ENCODE measurements around the gene MYO9B.
A peak's percentile ranks its signal among the peaks of the same experiment; 100 is the strongest.

MYO9B gene

DNA sequence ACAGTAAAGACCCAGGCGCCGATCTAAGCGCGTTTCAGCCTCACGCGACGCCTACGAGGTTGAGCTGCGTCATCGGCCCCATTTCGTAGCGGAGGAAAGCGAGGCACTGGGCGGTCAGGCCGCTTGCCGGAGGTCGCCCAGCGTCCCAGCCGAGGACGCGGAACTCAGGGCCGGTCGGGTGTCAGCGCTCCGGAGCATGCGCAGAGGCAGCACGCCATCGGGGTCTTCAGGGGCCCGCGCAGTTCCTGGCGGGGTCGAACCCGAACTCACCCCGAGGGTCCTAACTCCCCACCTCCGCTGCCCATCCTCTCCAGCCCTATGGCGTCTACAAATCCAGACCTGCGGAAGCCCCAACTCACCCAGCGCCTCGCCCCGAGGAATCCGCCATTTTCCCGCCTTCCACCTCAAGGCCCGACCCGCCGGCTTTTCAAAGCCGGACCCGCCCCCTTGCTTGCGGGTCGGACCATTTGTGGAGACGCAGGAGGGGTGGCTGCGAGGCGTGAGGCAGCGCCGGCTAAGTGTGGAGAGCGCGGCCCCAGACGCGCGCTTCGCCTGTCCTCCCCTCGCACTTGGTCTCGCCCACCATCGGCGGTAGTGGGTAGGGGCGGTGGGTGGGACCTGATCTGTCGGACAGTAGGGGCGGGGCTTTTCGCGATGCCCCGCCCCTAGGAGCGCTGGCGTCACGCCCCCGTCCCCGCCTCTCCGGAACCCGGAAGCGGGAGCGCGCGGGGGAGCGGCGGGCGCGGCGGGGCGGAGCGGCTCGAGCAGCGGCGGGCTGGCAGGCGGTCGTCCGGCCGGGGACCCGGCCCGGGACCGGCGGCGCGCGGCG is at the start of gene MYO9B, which contains the start of gene HAUS8:
Gene MYO9B, plus strand, starts transcription at position 743 of the 829 bp plus-strand sequence. CDS start 25,941 bp downstream, outside the sequence.
Gene HAUS8, minus strand, starts transcription at position 418 of the 829 bp plus-strand sequence. Its CDS starts 30 bp downstream, at position 388.
- Mint-ChIP-seq H3K36me3 (peaks cover 70% of the 10 kb centered on the region), H3K4me1 (peaks cover 77% of the 10 kb centered on the region)
- DNase-seq (ENCODE audit: low spot score in 2 of 2): peak; percentile 96 to 99

DNA sequence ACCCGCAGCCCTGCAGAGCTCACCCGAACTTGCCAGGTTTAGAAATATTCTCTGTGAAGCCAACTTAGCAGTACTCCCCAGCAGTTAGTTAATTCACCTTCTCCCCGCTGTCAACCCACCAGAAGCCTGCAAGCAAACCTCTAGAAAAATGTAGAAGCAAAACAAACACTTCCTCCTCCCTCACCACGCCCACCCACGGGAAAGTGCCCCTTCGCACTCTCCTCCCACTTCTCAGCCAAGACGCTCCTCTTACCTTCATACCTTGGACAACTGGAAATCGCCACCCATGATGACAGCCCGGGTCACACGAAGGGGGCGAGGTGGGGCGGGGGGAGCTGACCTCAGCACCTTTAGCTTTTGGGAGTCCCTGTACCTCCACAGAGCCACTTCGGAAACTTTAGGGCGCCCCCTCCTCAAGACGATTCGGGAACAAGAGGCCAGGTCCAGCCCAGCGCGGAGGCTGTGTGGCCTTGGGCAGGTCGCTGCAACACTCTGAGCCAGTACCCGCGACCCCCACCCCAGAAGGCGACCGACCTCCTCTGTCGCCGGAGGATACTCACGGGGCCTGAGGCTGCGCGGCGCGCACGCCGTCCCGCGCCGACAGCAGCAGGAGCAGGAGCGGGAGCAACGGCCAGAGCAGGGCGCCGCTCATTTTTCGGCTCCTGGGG is 49.5 kb upstream of the MYO9B start:
- Mint-ChIP-seq H3K36me3 (no peaks in the 10 kb centered on the region), H3K27ac (no peak overlapping the region), H3K4me3 (peak overlapping the region; percentile 33), H3K9me3 (peaks cover 3% of the 10 kb centered on the region), H3K4me1 (peaks cover 8% of the 10 kb centered on the region)
- no peak for DNase-seq (ENCODE audit: low spot score in 2 of 2)
- peak; percentile 37 for ATAC-seq

More for the DNA sequence above, at the start of gene MYO9B, which contains the start of gene HAUS8:
- H3K4me3 Mint-ChIP-seq: peak within 1 kb of the TSS; percentile 99
- peak within 1 kb of the TSS; percentile 95 for H3K27ac Mint-ChIP-seq
- ATAC-seq: peak; percentile 85
- no peaks in the 10 kb centered on the region for H3K9me3 Mint-ChIP-seq

GRCh38 chr19:17026706-17027534 is 48.7 kb upstream of the MYO9B start, which contains the start of gene CPAMD8:
TSS of gene CPAMD8 (minus strand) at chr19:17026810. CDS start at chr19:17026642, 168 bp downstream.
- H3K36me3 Mint-ChIP-seq: no peaks in the 10 kb centered on the region
- peak; percentile 9 for ATAC-seq
- H3K9me3 Mint-ChIP-seq: peaks cover 3% of the 10 kb centered on the region
- no peak within 1 kb of the TSS for H3K27ac Mint-ChIP-seq
- no peak for DNase-seq (ENCODE audit: low spot score in 2 of 2)
- peaks cover 8% of the 10 kb centered on the region for H3K4me1 Mint-ChIP-seq
- peak within 1 kb of the TSS; percentile 33 for H3K4me3 Mint-ChIP-seq

DNA sequence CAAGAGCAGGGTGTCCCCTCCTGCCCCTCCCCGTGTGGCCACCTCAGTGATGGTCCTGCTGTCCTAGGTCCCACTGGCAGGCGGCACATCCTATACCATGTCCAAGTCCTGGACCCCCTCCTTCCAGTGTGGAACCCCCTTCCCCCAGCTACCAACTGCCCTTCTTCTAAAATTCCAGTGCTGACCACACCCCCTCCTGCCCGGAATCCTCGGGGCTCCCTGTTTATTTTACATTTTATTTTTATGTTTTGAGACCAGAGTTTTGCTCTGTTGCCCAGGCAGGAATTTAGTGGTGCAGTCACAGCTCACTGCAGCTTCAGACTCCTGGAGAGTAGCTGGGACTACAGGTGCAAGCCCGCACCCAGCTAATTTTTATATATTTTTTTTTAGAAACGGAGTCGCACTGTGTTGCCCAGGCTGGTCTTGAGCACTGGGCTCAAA is 48.0 kb upstream of the MYO9B start:
- Mint-ChIP-seq H3K27ac (no peak overlapping the region), H3K9me3 (peaks cover 3% of the 10 kb centered on the region), H3K4me1 (peaks cover 8% of the 10 kb centered on the region), H3K36me3 (no peaks in the 10 kb centered on the region), H3K4me3 (peak overlapping the region; percentile 7)
- no peak for DNase-seq (ENCODE audit: low spot score in 2 of 2)
- ATAC-seq: no peak

DNA sequence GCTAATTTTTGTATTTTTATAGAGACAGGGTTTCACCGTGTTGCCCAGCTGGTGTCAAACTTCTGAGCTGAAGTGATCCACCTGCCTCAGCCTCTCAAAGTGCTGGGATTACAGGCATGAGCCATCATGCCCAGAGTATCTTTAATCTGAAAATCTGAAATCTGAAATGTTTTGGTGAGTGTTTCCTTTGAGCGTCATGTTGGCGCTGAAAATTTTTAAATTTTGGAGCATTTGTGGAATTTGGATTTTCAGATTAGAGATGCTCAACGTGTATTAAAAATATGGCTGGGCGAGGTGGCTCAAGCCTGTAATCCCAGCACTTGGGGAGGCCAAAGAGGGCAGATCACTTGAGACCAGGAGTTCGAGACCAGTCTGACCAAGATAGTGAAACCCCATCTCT is 43.8 kb upstream of the MYO9B start:
- no peak overlapping the region for H3K4me3 Mint-ChIP-seq
- no peaks in the 10 kb centered on the region for H3K4me1 Mint-ChIP-seq
- H3K36me3 Mint-ChIP-seq: no peaks in the 10 kb centered on the region
- H3K9me3 Mint-ChIP-seq: no peaks in the 10 kb centered on the region
- no peak overlapping the region for H3K27ac Mint-ChIP-seq
- DNase-seq (ENCODE audit: low spot score in 2 of 2): no peak
- no peak for ATAC-seq

GRCh38 chr19:17035842-17036424 is 39.6 kb upstream of the MYO9B start:
- Mint-ChIP-seq H3K36me3 (no peaks in the 10 kb centered on the region), H3K9me3 (no peaks in the 10 kb centered on the region), H3K27ac (no peak overlapping the region), H3K4me3 (no peak overlapping the region), H3K4me1 (no peaks in the 10 kb centered on the region)
- DNase-seq (ENCODE audit: low spot score in 2 of 2): no peak
- ATAC-seq: no peak

DNA sequence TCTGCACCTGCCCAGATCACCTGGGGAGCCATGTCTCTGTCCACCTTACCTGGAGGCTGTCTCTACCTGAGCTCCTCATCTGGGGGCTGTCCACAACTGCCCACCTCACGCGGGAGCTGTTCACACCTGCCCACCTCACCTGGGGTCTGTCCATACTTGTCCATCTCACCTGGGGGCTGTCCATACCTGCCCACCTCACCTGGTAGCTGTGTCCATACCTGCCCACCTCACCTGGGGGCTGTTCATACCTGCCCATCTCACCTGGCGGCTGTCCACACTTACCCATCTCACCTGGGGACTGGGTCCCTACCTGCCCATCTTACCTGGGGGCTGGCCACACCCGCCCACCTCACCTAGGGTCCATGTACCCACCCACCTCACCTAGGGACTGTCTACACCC is 38.9 kb upstream of the MYO9B start:
- Mint-ChIP-seq H3K4me3 (no peak overlapping the region), H3K4me1 (no peaks in the 10 kb centered on the region), H3K9me3 (no peaks in the 10 kb centered on the region), H3K27ac (no peak overlapping the region), H3K36me3 (no peaks in the 10 kb centered on the region)
- DNase-seq (ENCODE audit: low spot score in 2 of 2): no peak
- no peak for ATAC-seq

DNA sequence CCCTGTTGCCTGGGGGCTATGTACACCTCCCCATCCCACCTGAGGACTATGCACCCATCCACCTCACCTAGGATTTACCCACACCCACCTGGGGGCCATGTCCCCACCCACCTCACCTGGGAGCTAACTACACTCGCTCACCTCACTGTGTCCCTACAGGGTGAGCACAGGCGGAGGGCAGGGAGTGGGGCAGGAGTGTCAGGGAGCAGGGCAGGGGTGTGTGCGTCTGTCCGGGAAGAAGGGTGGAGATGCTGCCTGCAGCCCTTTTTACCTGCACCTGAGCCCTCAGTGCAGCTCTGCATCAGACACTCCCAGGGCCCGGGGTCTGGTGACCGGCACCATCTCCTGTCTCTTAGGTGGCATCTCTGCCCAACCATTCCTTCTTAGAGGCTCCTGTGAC is 38.4 kb upstream of the MYO9B start:
- no peaks in the 10 kb centered on the region for H3K36me3 Mint-ChIP-seq
- H3K4me3 Mint-ChIP-seq: no peak overlapping the region
- DNase-seq (ENCODE audit: low spot score in 2 of 2) (no peak), ATAC-seq (no peak)
- no peaks in the 10 kb centered on the region for H3K9me3 Mint-ChIP-seq
- H3K27ac Mint-ChIP-seq: no peak overlapping the region
- H3K4me1 Mint-ChIP-seq: no peaks in the 10 kb centered on the region

GRCh38 chr19:17037966-17038500 is 37.5 kb upstream of the MYO9B start:
- H3K36me3 Mint-ChIP-seq: no peaks in the 10 kb centered on the region
- H3K27ac Mint-ChIP-seq: no peak overlapping the region
- no peaks in the 10 kb centered on the region for H3K9me3 Mint-ChIP-seq
- no peak for DNase-seq (ENCODE audit: low spot score in 2 of 2)
- no peaks in the 10 kb centered on the region for H3K4me1 Mint-ChIP-seq
- H3K4me3 Mint-ChIP-seq: no peak overlapping the region
- no peak for ATAC-seq

- Mint-ChIP-seq H3K27ac (peak overlapping the region; percentile 56), H3K4me1 (no peaks in the 10 kb centered on the region)
Observed at GRCh38 chr19:17041976-17042375, 33.6 kb upstream of the MYO9B start.

GRCh38 chr19:17043744-17044143 is 31.8 kb upstream of the MYO9B start:
- DNase-seq (ENCODE audit: low spot score in 2 of 2): no peak
- Mint-ChIP-seq H3K4me1 (no peaks in the 10 kb centered on the region), H3K4me3 (no peak overlapping the region), H3K36me3 (peaks cover 14% of the 10 kb centered on the region), H3K27ac (no peak overlapping the region), H3K9me3 (no peaks in the 10 kb centered on the region)
- no peak for ATAC-seq

More at GRCh38 chr19:17041976-17042375, 33.6 kb upstream of the MYO9B start:
- ATAC-seq (no peak), DNase-seq (ENCODE audit: low spot score in 2 of 2) (no peak)
- Mint-ChIP-seq H3K9me3 (no peaks in the 10 kb centered on the region), H3K36me3 (peaks cover 4% of the 10 kb centered on the region), H3K4me3 (no peak overlapping the region)

- Mint-ChIP-seq H3K36me3 (peaks cover 34% of the 10 kb centered on the region), H3K27ac (peak overlapping the region; percentile 55), H3K4me1 (no peaks in the 10 kb centered on the region), H3K4me3 (no peak overlapping the region), H3K9me3 (no peaks in the 10 kb centered on the region)
- no peak for DNase-seq (ENCODE audit: low spot score in 2 of 2)
- ATAC-seq: no peak
Observed at GRCh38 chr19:17045907-17046502, 29.6 kb upstream of the MYO9B start.

- Mint-ChIP-seq H3K27ac (no peak overlapping the region), H3K9me3 (no peaks in the 10 kb centered on the region), H3K36me3 (peaks cover 60% of the 10 kb centered on the region), H3K4me3 (no peak overlapping the region), H3K4me1 (no peaks in the 10 kb centered on the region)
- DNase-seq (ENCODE audit: low spot score in 2 of 2): no peak
- no peak for ATAC-seq
Observed at GRCh38 chr19:17048885-17049453, 26.6 kb upstream of the MYO9B start.

DNA sequence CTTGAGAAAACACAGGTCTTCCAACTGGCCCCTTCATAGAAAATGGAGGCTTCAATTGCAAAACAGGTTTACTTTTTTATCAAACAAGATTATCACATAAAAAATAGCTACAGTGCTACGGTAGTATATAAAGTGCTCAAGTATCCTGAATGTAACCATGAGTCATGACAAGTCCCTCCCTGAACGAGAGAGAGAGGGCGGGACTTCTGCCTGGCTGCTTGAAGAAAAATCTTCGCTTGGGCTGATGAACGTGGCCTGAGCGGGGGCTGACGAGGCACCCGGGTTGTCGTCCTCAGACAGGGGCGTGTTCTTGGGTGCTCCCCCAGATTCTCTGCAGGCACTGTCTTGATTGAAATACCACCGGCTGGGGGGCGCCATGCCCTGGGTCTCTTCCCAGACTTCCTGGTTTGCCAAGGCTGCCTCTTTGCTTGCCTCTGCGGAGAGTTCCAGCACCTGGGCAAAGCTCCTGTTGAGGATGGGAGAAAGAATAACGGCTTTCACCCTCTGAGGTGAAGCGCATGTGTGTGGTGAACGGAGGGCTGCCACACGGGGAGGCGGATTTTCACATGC is 25.8 kb upstream of the MYO9B start:
- DNase-seq (ENCODE audit: low spot score in 2 of 2) (no peak), ATAC-seq (no peak)
- H3K27ac Mint-ChIP-seq: no peak overlapping the region
- peaks cover 65% of the 10 kb centered on the region for H3K36me3 Mint-ChIP-seq
- no peaks in the 10 kb centered on the region for H3K4me1 Mint-ChIP-seq
- no peak overlapping the region for H3K4me3 Mint-ChIP-seq
- H3K9me3 Mint-ChIP-seq: no peaks in the 10 kb centered on the region

Measured in stimulated activated effector memory CD8-positive, alpha-beta T cell treated with anti-CD3 and anti-CD28 coated beads, Interleukin-12 subunit alpha, Interleukin-12 subunit beta, amount 100 ng/mL, for 72 hours (primary cell).